Hepatocyte (in vitro differentiated cells): Measurements from ENCODE around the gene CD302. TPM values are rescaled to one million over a fixed set of nuclear protein-coding genes. Genes with fewer than 3 reads are reported as not detected.

Source experiments
- DNase-seq: peaks from one replicate; pipeline ENCODE4 v3.0.0-alpha.2; 2016; ENCODE audit warnings: low spot score
- H2AFZ ChIP-seq: fragments of 200-600 bp; sonication (generic); 2 replicates; pipeline ENCODE4 v1.6.0; 2016; ENCODE audit warnings: antibody characterized with exemption, mild to moderate bottlenecking
- H3K27ac ChIP-seq: fragments of 200-600 bp; sonication (generic); 2 replicates; pipeline ENCODE4 v1.5.1; 2016; ENCODE audit warnings: mild to moderate bottlenecking
- H3K27me3 ChIP-seq: fragments of 200-600 bp; sonication (generic); 2 replicates; pipeline ENCODE4 v1.6.1; 2016
- H3K36me3 ChIP-seq: fragments of 200-600 bp; sonication (generic); replicated peaks from 2 replicates; pipeline ENCODE4 v1.5.1; 2016; ENCODE audit warnings: low read depth; ENCODE audit not compliant: insufficient read depth
- H3K4me1 ChIP-seq: fragments of 200-600 bp; sonication (generic); 2 replicates; pipeline ENCODE4 v1.5.1; 2016; ENCODE audit warnings: mild to moderate bottlenecking, moderate library complexity; ENCODE audit not compliant: insufficient read depth
- H3K4me2 ChIP-seq: fragments of 200-600 bp; sonication (generic); 2 replicates; pipeline ENCODE4 v1.6.0; 2016
- H3K4me3 ChIP-seq: fragments of 200-600 bp; sonication (generic); 2 replicates; pipeline ENCODE4 v1.5.1; 2016; ENCODE audit warnings: mild to moderate bottlenecking
- H3K79me2 ChIP-seq: fragments of 200-600 bp; sonication (generic); 2 replicates; pipeline ENCODE4 v1.6.0; 2017; ENCODE audit warnings: mild to moderate bottlenecking
- H3K9me2 ChIP-seq: fragments of 200-600 bp; sonication (generic); replicated peaks from 2 replicates; pipeline ENCODE4 v1.6.0; 2017; ENCODE audit warnings: mild to moderate bottlenecking; ENCODE audit not compliant: insufficient read depth
- H3K9me3 ChIP-seq: fragments of 200-600 bp; sonication (generic); 2 replicates; pipeline ENCODE4 v1.5.1; 2016; ENCODE audit warnings: low read depth, mild to moderate bottlenecking
- H4K20me1 ChIP-seq: fragments of 200-600 bp; sonication (generic); 2 replicates; pipeline ENCODE4 v1.6.0; 2016; ENCODE audit warnings: mild to moderate bottlenecking; ENCODE audit not compliant: insufficient read depth, poor library complexity, severe bottlenecking
- CTCF ChIP-seq: fragments of 200-600 bp; sonication (generic); IDR thresholded peaks from 2 replicates; pipeline ENCODE4 v1.5.1; 2016; ENCODE audit warnings: antibody characterized with exemption, mild to moderate bottlenecking; ENCODE audit not compliant: poor library complexity
- EZH2 ChIP-seq: fragments of 200-600 bp; sonication (generic); IDR thresholded peaks from 2 replicates; pipeline ENCODE4 v1.6.1; 2016; ENCODE audit warnings: antibody characterized with exemption, mild to moderate bottlenecking, borderline replicate concordance
- EZH2phosphoT487 ChIP-seq: fragments of 200-600 bp; sonication (generic); IDR thresholded peaks from one replicate; pipeline ENCODE4 v1.6.1; 2018; ENCODE audit warnings: antibody characterized with exemption, mild to moderate bottlenecking, low read depth, moderate library complexity; ENCODE audit not compliant: unreplicated experiment, severe bottlenecking
- WGBS: methylation state at CpG from one replicate; pipeline ENCODE4 v1.1.6; 2016; ENCODE audit warnings: low lambda C conversion rate; ENCODE audit errors: missing lambda C conversion rate; 5-methylcytosine and 5-hydroxymethylcytosine counted together
- polyA plus RNA-seq: library from polyadenylated mRNA; unstranded; fragments of >200 nt; fragmentation: Nextera tagmentation; extraction: Ambion mirVana; gene quantifications from 2 replicates; pipeline ENCODE4 v1.2.1, GENCODE V29; 2016
- total RNA-seq: library from RNA; depleted of rRNA; stranded (reverse); fragments of >200 nt; gene quantifications from 2 replicates; pipeline ENCODE4 v1.2.3, GENCODE V29; 2014

CD302 gene
- total and polyA plus RNA-seq, 2 experiments from 2014 or later, result 7.1 to 26.0 TPM

GRCh38 chr2:159720676-159721075 lies 77.3 kb downstream of the CD302 start:
- H3K9me2 ChIP-seq, result no peaks in the 10 kb centered on the region

More at GRCh38 chr2:159720676-159721075, 77.3 kb downstream of the CD302 start:
- Histone ChIP-seq H3K4me2 (no peak overlapping the region), H2AFZ (no peak overlapping the region), H3K79me2 (peaks cover 100% of the 10 kb centered on the region), H3K9me3 (no peaks in the 10 kb centered on the region), H4K20me1 (peaks cover 100% of the 10 kb centered on the region), H3K27me3 (no peaks in the 10 kb centered on the region), H3K4me3 (no peak overlapping the region), H3K36me3 (no peaks in the 10 kb centered on the region), H3K27ac (no peak overlapping the region), H3K4me1 (peaks cover 8% of the 10 kb centered on the region)
- TF ChIP-seq CTCF (no peak), EZH2phosphoT487 (no peak), EZH2 (no peak)
- WGBS, result 94% methylated on average over 10 of the region's 10 CpGs
- no peak for DNase-seq

Other genes with a start within 250 kb of the CD302 start
- 83.3 and 115 TPM in 2 replicates for gene BAZ2B, start 181.7 kb downstream of the CD302 start, total RNA-seq
- gene BAZ2B, start 181.7 kb downstream of the CD302 start, polyA plus RNA-seq, result 40.7 and 52.1 TPM in 2 replicates
- gene MARCHF7, start 85.7 kb downstream of the CD302 start, total RNA-seq, result 153 and 166 TPM in 2 replicates
- 58.8 and 71.2 TPM in 2 replicates for gene MARCHF7, start 85.7 kb downstream of the CD302 start, polyA plus RNA-seq
- gene LY75, start 106.5 kb upstream of the CD302 start, total RNA-seq, result 16.2 and 17.7 TPM in 2 replicates
- 4.2 and 8.1 TPM in 2 replicates for gene LY75, start 106.5 kb upstream of the CD302 start, polyA plus RNA-seq